IMR-90 (cell line): ENCODE data around the gene MAOB. TPM values are rescaled to one million over a fixed set of nuclear protein-coding genes. Genes with fewer than 3 reads are reported as not detected.

ENCODE experiments used
- ATAC-seq: fragments of 200-7000 bp; cut with Tn5 transposase; 2 replicates; pipeline ENCODE4 v1.9.1; 2020; ENCODE audit warnings: low read depth, mild to moderate bottlenecking, moderate library complexity
- BruUV-seq: library from RNA; stranded (reverse); fragments of 400-500 nt; replicated peaks from 2 replicates; lab custom pipeline; 2021; lab: Mats Ljungman, UMichigan
- CTCF ChIA-PET: fragments of 300-600 bp; formaldehyde crosslinking; extraction: SDS; loops from one replicate; lab custom pipeline; 2021; ENCODE audit warnings: antibody characterized with exemption; lab: Yijun Ruan, JAX
- POLR2A ChIA-PET: fragments of 300-600 bp; sonication (Branson Sonifier 250); formaldehyde crosslinking; loops from one replicate; lab custom pipeline; 2022; ENCODE audit warnings: antibody characterized with exemption; ENCODE audit not compliant: unreplicated experiment; lab: Charles Lee
- DNase-seq: peaks from one replicate; pipeline ENCODE4 v3.0.0; 2013
- H2AFZ ChIP-seq: replicated peaks from 2 replicates; pipeline ENCODE3; 2013; ENCODE audit warnings: low read length, mild to moderate bottlenecking; ENCODE audit not compliant: poor library complexity
- H2AK5ac ChIP-seq: 2 replicates; pipeline ENCODE4 v1.6.1; 2013; ENCODE audit warnings: low read depth, low read length, inconsistent platforms
- H2AK9ac ChIP-seq: replicated peaks from 2 replicates; pipeline ENCODE3; 2013; ENCODE audit warnings: mild to moderate bottlenecking, low read depth, low read length, moderate library complexity; ENCODE audit not compliant: poor library complexity
- H2BK120ac ChIP-seq: 2 replicates; pipeline ENCODE4 v1.6.1; 2013; ENCODE audit warnings: low read depth, low read length, inconsistent platforms
- H2BK15ac ChIP-seq: 3 replicates; pipeline ENCODE4 v1.6.1; 2013; ENCODE audit warnings: low read depth, low read length, inconsistent platforms
- H2BK20ac ChIP-seq: 2 replicates; pipeline ENCODE4 v1.6.1; 2013; ENCODE audit warnings: low read depth, mild to moderate bottlenecking, inconsistent platforms, low read length, moderate library complexity
- H2BK5ac ChIP-seq: 2 replicates; pipeline ENCODE4 v1.6.1; 2013; ENCODE audit warnings: mild to moderate bottlenecking, low read depth, low read length, inconsistent platforms; ENCODE audit not compliant: poor library complexity, severe bottlenecking
- H3K14ac ChIP-seq: replicated peaks from 2 replicates; pipeline ENCODE4 v1.6.1; 2013; ENCODE audit warnings: low read depth, low read length, inconsistent platforms
- H3K18ac ChIP-seq: 2 replicates; pipeline ENCODE4 v1.6.1; 2013; ENCODE audit warnings: low read depth, low read length, control low read depth
- H3K23ac ChIP-seq: 2 replicates; pipeline ENCODE4 v1.6.1; 2013; ENCODE audit warnings: low read depth, low read length, inconsistent platforms
- H3K27ac ChIP-seq: 2 replicates; pipeline ENCODE4 v1.5.1; 2013; ENCODE audit warnings: mild to moderate bottlenecking, control low read depth, low read length; ENCODE audit not compliant: insufficient read depth
- H3K27me3 ChIP-seq: 2 replicates; pipeline ENCODE4 v1.6.1; 2013; ENCODE audit warnings: low read length; ENCODE audit not compliant: control insufficient read depth, insufficient read depth
- H3K36me3 ChIP-seq: 2 replicates; pipeline ENCODE4 v1.6.1; 2013; ENCODE audit warnings: low read length, mixed read lengths; ENCODE audit not compliant: control insufficient read depth, insufficient read depth
- H3K4ac ChIP-seq: 2 replicates; pipeline ENCODE4 v1.6.1; 2013; ENCODE audit warnings: low read depth, low read length, inconsistent platforms
- H3K4me1 ChIP-seq: 2 replicates; pipeline ENCODE4 v1.6.1; 2013; ENCODE audit warnings: low read length, mixed read lengths; ENCODE audit not compliant: control insufficient read depth, insufficient read depth
- H3K4me2 ChIP-seq: 2 replicates; pipeline ENCODE4 v1.6.1; 2013; ENCODE audit warnings: low read depth, mild to moderate bottlenecking, control low read depth, low read length, moderate library complexity
- H3K4me3 ChIP-seq: 2 replicates; pipeline ENCODE4 v1.5.1; 2013; ENCODE audit warnings: low read depth, mild to moderate bottlenecking, control low read depth, low read length, moderate library complexity; ENCODE audit not compliant: insufficient read depth
- H3K56ac ChIP-seq: 2 replicates; pipeline ENCODE4 v1.6.1; 2013; ENCODE audit warnings: low read length, inconsistent platforms; ENCODE audit not compliant: insufficient read depth; ENCODE audit errors: extremely low read depth
- H3K79me1 ChIP-seq, 2 experiments: 2 replicates each; pipeline ENCODE4 v1.6.1; 2013; ENCODE audit warnings: low read length in 2 of 2, inconsistent platforms in 1 of 2, low read depth in 1 of 2
- H3K9ac ChIP-seq: 2 replicates; pipeline ENCODE4 v1.6.1; 2013; ENCODE audit warnings: low read depth, low read length, control low read depth
- H3K9me1 ChIP-seq: 2 replicates; pipeline ENCODE4 v1.6.1; 2013; ENCODE audit warnings: low read length, inconsistent platforms; ENCODE audit not compliant: insufficient read depth
- H3K9me3 ChIP-seq: 2 replicates; pipeline ENCODE4 v1.6.1; 2013; ENCODE audit warnings: low read length; ENCODE audit not compliant: control insufficient read depth, insufficient read depth
- H4K20me1 ChIP-seq: 2 replicates; pipeline ENCODE4 v1.6.1; 2013; ENCODE audit warnings: low read length, inconsistent platforms; ENCODE audit not compliant: insufficient read depth
- H4K5ac ChIP-seq: 2 replicates; pipeline ENCODE4 v1.6.1; 2013; ENCODE audit warnings: mild to moderate bottlenecking, low read depth, low read length, control low read depth
- H4K8ac ChIP-seq, 2 experiments: 2 replicates each; pipeline ENCODE4 v1.6.1; 2013; ENCODE audit warnings: low read depth in 2 of 2, low read length in 2 of 2, control low read depth in 1 of 2, inconsistent platforms in 1 of 2
- H4K91ac ChIP-seq: 2 replicates; pipeline ENCODE4 v1.6.1; 2013; ENCODE audit warnings: low read depth, low read length, inconsistent platforms; ENCODE audit not compliant: insufficient read depth
- BHLHE40 ChIP-seq: fragments of 150-350 bp; IDR thresholded peaks from 2 replicates; pipeline ENCODE4 v1.6.1; 2016; ENCODE audit warnings: mild to moderate bottlenecking, low read depth, low read length
- CEBPB ChIP-seq: IDR thresholded peaks from 2 replicates; pipeline ENCODE4 v1.6.1; 2012; ENCODE audit warnings: low read depth, low read length, improper control_type of control experiment
- CHD1 ChIP-seq: IDR thresholded peaks from 2 replicates; pipeline ENCODE4 v1.6.1; 2012; ENCODE audit warnings: low read depth, low read length, improper control_type of control experiment
- FOS ChIP-seq: fragments of 150-350 bp; IDR thresholded peaks from 2 replicates; pipeline ENCODE4 v1.6.1; 2016; ENCODE audit warnings: low read depth, low read length
- MAFK ChIP-seq: IDR thresholded peaks from 2 replicates; pipeline ENCODE4 v1.6.1; 2012; ENCODE audit warnings: low read depth, low read length, improper control_type of control experiment
- MAZ ChIP-seq: IDR thresholded peaks from 2 replicates; pipeline ENCODE4 v1.6.1; 2012; ENCODE audit warnings: low read depth, mild to moderate bottlenecking, low read length, improper control_type of control experiment, moderate library complexity, borderline replicate concordance
- MXI1 ChIP-seq: IDR thresholded peaks from 2 replicates; pipeline ENCODE4 v1.6.1; 2012; ENCODE audit warnings: low read depth, mild to moderate bottlenecking, low read length, moderate library complexity, borderline replicate concordance
- NFE2L2 ChIP-seq: fragments of 150-350 bp; IDR thresholded peaks from 2 replicates; pipeline ENCODE4 v1.6.1; 2016; ENCODE audit warnings: low read depth, mild to moderate bottlenecking, low read length
- POLR2A ChIP-seq: IDR thresholded peaks from 2 replicates; pipeline ENCODE4 v1.6.1; 2012; ENCODE audit warnings: mild to moderate bottlenecking, low read depth, low read length
- RAD21 ChIP-seq: IDR thresholded peaks from 2 replicates; pipeline ENCODE4 v1.6.1; 2012; ENCODE audit warnings: low read length, improper control_type of control experiment
- RCOR1 ChIP-seq: IDR thresholded peaks from 2 replicates; pipeline ENCODE4 v1.6.1; 2012; ENCODE audit warnings: mild to moderate bottlenecking, low read length, improper control_type of control experiment; ENCODE audit not compliant: insufficient replicate concordance
- RFX5 ChIP-seq: IDR thresholded peaks from 2 replicates; pipeline ENCODE4 v1.8.0; 2012; ENCODE audit warnings: low read depth, mild to moderate bottlenecking, low read length, moderate library complexity
- SMC3 ChIP-seq: fragments of 150-350 bp; IDR thresholded peaks from 2 replicates; pipeline ENCODE4 v1.6.1; 2016; ENCODE audit warnings: low read depth, mild to moderate bottlenecking, antibody characterized with exemption, low read length, moderate library complexity
- USF2 ChIP-seq: fragments of 150-350 bp; IDR thresholded peaks from 2 replicates; pipeline ENCODE4 v1.6.1; 2017; ENCODE audit warnings: mild to moderate bottlenecking, antibody characterized with exemption, low read length, low read depth
- WGBS, 2 experiments: methylation state at CpG; one replicate each; pipeline versions ENCODE4 v1.1.5 to v1.1.7; 2013; ENCODE audit warnings: missing lambda C conversion rate in 2 of 2; ENCODE audit not compliant: insufficient read length in 1 of 2; ENCODE audit errors: extremely low coverage in 2 of 2; 5-methylcytosine and 5-hydroxymethylcytosine counted together
- dilution Hi-C: fragments of 300-500 bp; cut with HindIII; formaldehyde crosslinking; loops from one replicate; pipeline ENCODE4 v1.14.3; 2018; ENCODE audit warnings: low sequenced_read_pairs; ENCODE audit not compliant: unreplicated experiment
- in situ Hi-C: fragments of 300-500 bp; cut with MboI; formaldehyde crosslinking; loops from 3 replicates; pipeline ENCODE4 v1.14.3; 2019; ENCODE audit warnings: low sequenced_read_pairs, inconsistent platforms, mixed read lengths
- intact Hi-C: fragments of 100-400 bp; cut with micrococcal nuclease; formaldehyde crosslinking; loops from 2 replicates; pipeline ENCODE4 v1.10.0; 2022
- polyA plus RNA-seq, 3 experiments: library from polyadenylated mRNA; depleted of rRNA; stranded (reverse); fragments of >200 nt; gene quantifications; 2 replicates each; pipeline ENCODE4 v1.2.3, GENCODE V29; 2012; ENCODE audit warnings: low replicate concordance in 1 of 3
- total RNA-seq: library from RNA; depleted of rRNA; stranded (reverse); fragments of >200 nt; gene quantifications from 2 replicates; pipeline ENCODE4 v1.2.3, GENCODE V29; 2012
- TF ChIP-seq, protein P1 (sequence below): conservative IDR thresholded peaks from 2 replicates; pipeline ENCODE4 v1.5.1; 2012; ENCODE audit warnings: mild to moderate bottlenecking, low read depth, low read length, improper control_type of control experiment
- TF ChIP-seq, protein P2 (sequence below): fragments of 150-350 bp; IDR thresholded peaks from 2 replicates; pipeline ENCODE4 v1.6.1; 2016; ENCODE audit warnings: low read depth, mild to moderate bottlenecking, low read length, moderate library complexity, borderline replicate concordance

Gene MAOB
- total and polyA plus RNA-seq, 2 of the 4 experiments (the other 2 are of a cell fraction), result 0.36 to 0.46 TPM

DNA sequence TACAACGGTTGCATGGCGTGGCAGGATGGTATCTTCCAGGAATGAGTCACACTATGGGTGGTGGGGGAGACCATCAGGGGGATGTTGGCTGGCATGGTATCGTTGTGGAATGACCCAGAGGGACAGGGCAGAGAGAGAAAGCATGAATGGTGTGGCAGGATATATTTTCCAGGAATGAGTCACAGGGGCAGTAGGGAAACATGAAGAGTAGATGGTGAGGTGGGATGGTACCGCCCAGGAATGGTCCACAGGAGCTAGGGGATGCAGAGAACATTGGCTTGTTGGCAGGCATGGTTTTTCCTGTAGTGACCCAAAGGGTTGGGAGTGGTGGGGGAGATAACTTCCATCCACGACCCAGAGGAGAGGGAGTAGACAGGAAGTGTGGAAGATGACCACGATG lies 163.7 kb downstream of the MAOB start:
- H2AK9ac ChIP-seq, result no peak overlapping the region
- no peak for DNase-seq
- no peak overlapping the region for H3K4ac ChIP-seq
- peaks cover 7% of the 10 kb centered on the region; the same call in 1 of the 2 replicates for H3K9me3 ChIP-seq
- no peak overlapping the region for H4K5ac ChIP-seq
- H2BK120ac ChIP-seq, result no peak overlapping the region
- H3K36me3 ChIP-seq, result no peaks in the 10 kb centered on the region
- no peak overlapping the region for H4K8ac ChIP-seq
- no peak for ATAC-seq
- in situ Hi-C loops (no loop called here), intact Hi-C loops (no loop called here), dilution Hi-C loops (no loop called here)
- no TSS peak for BruUV-seq
- 44% methylated on average over 3 of the region's 6 CpGs; no CpG with 5 or more reads in 1 of the 2 experiments for WGBS, 2 experiments
- H3K23ac ChIP-seq, result no peak overlapping the region
- no peak overlapping the region for H3K56ac ChIP-seq
- no peak overlapping the region for H2AK5ac ChIP-seq
- no peaks in the 10 kb centered on the region for H3K27me3 ChIP-seq
- no peaks in the 10 kb centered on the region for H3K9me1 ChIP-seq
- no peak overlapping the region for H2BK15ac ChIP-seq
- H2AFZ ChIP-seq, result no peak overlapping the region
- H4K91ac ChIP-seq, result no peak overlapping the region
- no peak overlapping the region for H3K14ac ChIP-seq
- no peaks in the 10 kb centered on the region for H3K79me1 ChIP-seq
- ChIA-PET POLR2A (no interaction called here), CTCF (no interaction called here)
- H3K4me3 ChIP-seq, result no peak overlapping the region
- H2BK5ac ChIP-seq, result no peak overlapping the region
- H3K9ac ChIP-seq, result no peak overlapping the region
- H3K4me2 ChIP-seq, result no peak overlapping the region
- no peak overlapping the region for H2BK20ac ChIP-seq
- no peak overlapping the region for H3K27ac ChIP-seq
- H3K18ac ChIP-seq, result no peak overlapping the region
- no peaks in the 10 kb centered on the region for H3K4me1 ChIP-seq
- no peaks in the 10 kb centered on the region for H4K20me1 ChIP-seq
- TF ChIP-seq SMC3 (no peak), MXI1 (no peak), CEBPB (no peak), FOS (no peak), MAFK (no peak), BHLHE40 (no peak), RCOR1 (no peak), RAD21 (no peak), USF2 (no peak), POLR2A (no peak), MAZ (no peak), CHD1 (no peak), RFX5 (no peak), NFE2L2 (no peak)
- TF ChIP-seq, protein P1, sequence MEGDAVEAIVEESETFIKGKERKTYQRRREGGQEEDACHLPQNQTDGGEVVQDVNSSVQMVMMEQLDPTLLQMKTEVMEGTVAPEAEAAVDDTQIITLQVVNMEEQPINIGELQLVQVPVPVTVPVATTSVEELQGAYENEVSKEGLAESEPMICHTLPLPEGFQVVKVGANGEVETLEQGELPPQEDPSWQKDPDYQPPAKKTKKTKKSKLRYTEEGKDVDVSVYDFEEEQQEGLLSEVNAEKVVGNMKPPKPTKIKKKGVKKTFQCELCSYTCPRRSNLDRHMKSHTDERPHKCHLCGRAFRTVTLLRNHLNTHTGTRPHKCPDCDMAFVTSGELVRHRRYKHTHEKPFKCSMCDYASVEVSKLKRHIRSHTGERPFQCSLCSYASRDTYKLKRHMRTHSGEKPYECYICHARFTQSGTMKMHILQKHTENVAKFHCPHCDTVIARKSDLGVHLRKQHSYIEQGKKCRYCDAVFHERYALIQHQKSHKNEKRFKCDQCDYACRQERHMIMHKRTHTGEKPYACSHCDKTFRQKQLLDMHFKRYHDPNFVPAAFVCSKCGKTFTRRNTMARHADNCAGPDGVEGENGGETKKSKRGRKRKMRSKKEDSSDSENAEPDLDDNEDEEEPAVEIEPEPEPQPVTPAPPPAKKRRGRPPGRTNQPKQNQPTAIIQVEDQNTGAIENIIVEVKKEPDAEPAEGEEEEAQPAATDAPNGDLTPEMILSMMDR, result no peak
- TF ChIP-seq, protein P2, sequence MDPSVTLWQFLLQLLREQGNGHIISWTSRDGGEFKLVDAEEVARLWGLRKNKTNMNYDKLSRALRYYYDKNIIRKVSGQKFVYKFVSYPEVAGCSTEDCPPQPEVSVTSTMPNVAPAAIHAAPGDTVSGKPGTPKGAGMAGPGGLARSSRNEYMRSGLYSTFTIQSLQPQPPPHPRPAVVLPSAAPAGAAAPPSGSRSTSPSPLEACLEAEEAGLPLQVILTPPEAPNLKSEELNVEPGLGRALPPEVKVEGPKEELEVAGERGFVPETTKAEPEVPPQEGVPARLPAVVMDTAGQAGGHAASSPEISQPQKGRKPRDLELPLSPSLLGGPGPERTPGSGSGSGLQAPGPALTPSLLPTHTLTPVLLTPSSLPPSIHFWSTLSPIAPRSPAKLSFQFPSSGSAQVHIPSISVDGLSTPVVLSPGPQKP, result no peak
